ENCODE results near the gene NXPH1.

The NXPH1 gene

DNA sequence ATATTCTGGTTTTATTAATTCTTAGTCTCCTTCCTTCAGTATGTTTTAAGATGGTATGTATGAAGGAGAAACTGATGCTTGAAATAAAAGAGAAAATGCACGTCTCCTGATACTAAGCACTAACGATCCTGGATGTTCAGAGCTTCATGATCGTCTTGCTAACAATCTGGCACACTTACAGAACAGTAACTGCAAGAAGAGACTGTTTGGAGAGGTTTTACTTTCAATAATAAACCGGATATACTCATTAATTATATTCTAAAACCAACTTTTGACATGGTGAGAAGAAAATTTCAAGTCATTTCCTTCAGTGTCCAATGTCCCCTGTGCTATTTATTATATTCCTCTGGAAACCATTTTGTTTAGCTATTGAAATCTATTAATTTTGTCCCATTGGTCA, 251.0 kb downstream of the NXPH1 start:
- Histone ChIP-seq H3K4me1 (ENCODE audit: insufficient read depth, poor library complexity, severe bottlenecking) (no peaks in the 10 kb centered on the region), H3K36me3 (ENCODE audit: low read depth) (no peaks in the 10 kb centered on the region), H3K4me3 (ENCODE audit: severe bottlenecking) (no peak overlapping the region), H3K27ac (ENCODE audit: poor library complexity, severe bottlenecking) (no peak overlapping the region), H3K9me3 (ENCODE audit: severe bottlenecking) (no peaks in the 10 kb centered on the region), H3K27me3 (ENCODE audit: insufficient read depth, poor library complexity, severe bottlenecking) (no peaks in the 10 kb centered on the region)
- no peak for DNase-seq (ENCODE audit: low spot score)
- TF ChIP-seq, protein P1, sequence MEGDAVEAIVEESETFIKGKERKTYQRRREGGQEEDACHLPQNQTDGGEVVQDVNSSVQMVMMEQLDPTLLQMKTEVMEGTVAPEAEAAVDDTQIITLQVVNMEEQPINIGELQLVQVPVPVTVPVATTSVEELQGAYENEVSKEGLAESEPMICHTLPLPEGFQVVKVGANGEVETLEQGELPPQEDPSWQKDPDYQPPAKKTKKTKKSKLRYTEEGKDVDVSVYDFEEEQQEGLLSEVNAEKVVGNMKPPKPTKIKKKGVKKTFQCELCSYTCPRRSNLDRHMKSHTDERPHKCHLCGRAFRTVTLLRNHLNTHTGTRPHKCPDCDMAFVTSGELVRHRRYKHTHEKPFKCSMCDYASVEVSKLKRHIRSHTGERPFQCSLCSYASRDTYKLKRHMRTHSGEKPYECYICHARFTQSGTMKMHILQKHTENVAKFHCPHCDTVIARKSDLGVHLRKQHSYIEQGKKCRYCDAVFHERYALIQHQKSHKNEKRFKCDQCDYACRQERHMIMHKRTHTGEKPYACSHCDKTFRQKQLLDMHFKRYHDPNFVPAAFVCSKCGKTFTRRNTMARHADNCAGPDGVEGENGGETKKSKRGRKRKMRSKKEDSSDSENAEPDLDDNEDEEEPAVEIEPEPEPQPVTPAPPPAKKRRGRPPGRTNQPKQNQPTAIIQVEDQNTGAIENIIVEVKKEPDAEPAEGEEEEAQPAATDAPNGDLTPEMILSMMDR (IDR thresholded peaks at IDR 0.05; ENCODE audit: poor library complexity, severe bottlenecking), result no peak
- ATAC-seq (ENCODE audit: low read depth), result no peak

DNA sequence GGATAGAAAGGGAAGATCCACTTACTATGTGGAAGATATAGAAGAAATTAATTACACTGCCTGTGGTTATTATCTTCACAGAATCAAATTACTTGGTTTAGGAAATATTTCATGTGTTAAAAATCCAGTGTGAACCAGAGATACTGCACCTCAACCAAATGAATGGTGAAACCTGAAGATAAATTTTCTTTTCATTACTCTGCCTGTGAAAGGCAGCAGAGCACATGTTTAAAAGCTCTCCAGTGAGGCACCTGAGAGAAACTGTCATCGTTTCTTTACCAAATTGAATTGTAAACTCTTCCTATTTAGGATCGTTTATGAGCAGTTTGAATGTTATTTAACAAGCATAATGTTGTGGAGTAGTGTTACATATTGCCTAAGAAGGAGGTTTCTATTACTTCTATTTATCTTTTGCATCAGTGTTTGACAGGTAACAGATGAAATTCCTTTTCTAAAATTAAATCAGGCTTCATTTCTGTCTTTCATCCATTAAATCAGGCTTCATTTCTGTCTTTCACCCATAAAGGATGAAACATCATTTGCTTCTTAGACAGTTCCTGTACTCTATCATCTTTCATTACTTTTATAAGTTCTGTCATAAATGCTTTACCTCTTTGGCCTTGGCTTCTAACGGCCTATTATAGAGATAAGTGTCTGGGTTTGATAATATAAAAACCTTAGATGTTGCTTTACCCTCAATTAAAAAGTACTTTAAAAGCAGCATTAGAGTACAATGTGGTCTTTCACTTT, 266.6 kb downstream of the NXPH1 start:
- no peak overlapping the region for H3K4me3 ChIP-seq (ENCODE audit: severe bottlenecking)
- DNase-seq (ENCODE audit: low spot score) (no peak), ATAC-seq (ENCODE audit: low read depth) (no peak)
- no peaks in the 10 kb centered on the region for H3K36me3 ChIP-seq (ENCODE audit: low read depth)
- TF ChIP-seq, protein P1 (IDR thresholded peaks at IDR 0.05; ENCODE audit: poor library complexity, severe bottlenecking), result no peak
- no peaks in the 10 kb centered on the region for H3K9me3 ChIP-seq (ENCODE audit: severe bottlenecking)
- no peaks in the 10 kb centered on the region for H3K27me3 ChIP-seq (ENCODE audit: insufficient read depth, poor library complexity, severe bottlenecking)
- H3K4me1 ChIP-seq (ENCODE audit: insufficient read depth, poor library complexity, severe bottlenecking), result no peaks in the 10 kb centered on the region
- H3K27ac ChIP-seq (ENCODE audit: poor library complexity, severe bottlenecking), result no peak overlapping the region

DNA sequence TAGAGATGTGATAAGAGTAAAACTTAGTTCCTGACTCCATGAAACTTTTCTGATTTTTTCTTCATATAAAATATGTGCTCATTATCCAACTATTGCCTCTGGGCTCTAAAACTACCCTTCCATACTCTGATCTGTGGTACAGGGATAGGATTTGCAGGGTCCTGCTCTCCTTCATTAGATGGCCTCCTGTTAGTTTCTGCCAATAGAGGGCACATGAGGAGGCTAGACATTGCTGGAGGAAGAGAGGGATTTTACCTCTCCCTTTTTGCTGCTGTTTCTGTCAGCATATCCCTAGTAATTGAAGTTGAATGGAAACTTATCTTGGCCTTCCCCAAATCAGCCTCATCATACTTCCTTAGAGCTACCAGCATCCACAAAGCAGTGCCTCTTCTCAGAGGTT, 269.4 kb downstream of the NXPH1 start:
- Histone ChIP-seq H3K27me3 (ENCODE audit: insufficient read depth, poor library complexity, severe bottlenecking) (no peaks in the 10 kb centered on the region), H3K36me3 (ENCODE audit: low read depth) (no peaks in the 10 kb centered on the region), H3K4me1 (ENCODE audit: insufficient read depth, poor library complexity, severe bottlenecking) (no peaks in the 10 kb centered on the region), H3K27ac (ENCODE audit: poor library complexity, severe bottlenecking) (no peak overlapping the region), H3K4me3 (ENCODE audit: severe bottlenecking) (no peak overlapping the region), H3K9me3 (ENCODE audit: severe bottlenecking) (no peaks in the 10 kb centered on the region)
- DNase-seq (ENCODE audit: low spot score) (no peak), ATAC-seq (ENCODE audit: low read depth) (no peak)
- TF ChIP-seq, protein P1 (IDR thresholded peaks at IDR 0.05; ENCODE audit: poor library complexity, severe bottlenecking), result no peak

DNA sequence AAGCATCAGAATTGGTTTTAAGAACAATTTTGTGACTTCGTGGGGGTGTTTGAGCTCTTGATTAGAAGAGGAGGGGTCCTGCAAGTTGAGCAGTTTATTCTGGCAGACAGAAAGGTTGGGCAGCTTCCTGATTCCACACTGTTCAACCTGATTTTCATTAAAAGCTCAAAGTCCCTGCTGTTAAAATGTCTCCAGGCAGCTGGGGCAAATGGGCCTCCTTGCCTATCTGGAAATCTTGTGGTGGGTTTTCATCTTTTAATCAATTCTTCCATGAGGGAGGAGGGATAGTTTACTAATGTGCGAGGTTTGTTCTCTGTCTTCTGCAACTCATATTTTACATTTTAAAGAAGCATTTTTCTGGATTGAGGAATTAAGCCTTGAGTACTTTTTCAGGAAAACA, 276.7 kb downstream of the NXPH1 start:
- Histone ChIP-seq H3K27me3 (ENCODE audit: insufficient read depth, poor library complexity, severe bottlenecking) (no peaks in the 10 kb centered on the region), H3K4me1 (ENCODE audit: insufficient read depth, poor library complexity, severe bottlenecking) (no peaks in the 10 kb centered on the region), H3K4me3 (ENCODE audit: severe bottlenecking) (no peak overlapping the region), H3K36me3 (ENCODE audit: low read depth) (no peaks in the 10 kb centered on the region), H3K9me3 (ENCODE audit: severe bottlenecking) (no peaks in the 10 kb centered on the region), H3K27ac (ENCODE audit: poor library complexity, severe bottlenecking) (no peak overlapping the region)
- ATAC-seq (ENCODE audit: low read depth) (no peak), DNase-seq (ENCODE audit: low spot score) (no peak)
- TF ChIP-seq, protein P1 (IDR thresholded peaks at IDR 0.05; ENCODE audit: poor library complexity, severe bottlenecking), result no peak

DNA sequence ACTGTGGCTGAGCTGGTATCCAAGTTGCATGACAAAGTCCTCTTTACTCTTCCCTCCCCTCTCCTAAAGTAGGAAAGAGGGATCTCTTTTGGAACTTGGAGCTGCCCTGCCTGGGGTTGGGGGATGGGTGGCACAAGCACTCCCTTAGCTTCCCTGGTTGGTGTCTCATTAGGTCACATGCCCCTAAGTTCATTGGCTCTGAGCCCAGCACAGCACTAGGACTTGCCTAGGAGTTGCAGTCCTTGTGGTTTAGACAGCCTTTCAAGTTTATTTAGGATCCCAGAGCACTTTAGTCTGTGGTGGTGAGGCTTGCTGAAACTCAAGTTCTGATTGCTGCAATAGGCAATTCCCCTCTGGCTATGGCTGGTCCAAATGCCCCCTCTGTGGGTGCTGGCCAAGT, 281.4 kb downstream of the NXPH1 start:
- Histone ChIP-seq H3K9me3 (ENCODE audit: severe bottlenecking) (no peaks in the 10 kb centered on the region), H3K27me3 (ENCODE audit: insufficient read depth, poor library complexity, severe bottlenecking) (peaks cover 4% of the 10 kb centered on the region), H3K36me3 (ENCODE audit: low read depth) (no peaks in the 10 kb centered on the region), H3K27ac (ENCODE audit: poor library complexity, severe bottlenecking) (no peak overlapping the region), H3K4me1 (ENCODE audit: insufficient read depth, poor library complexity, severe bottlenecking) (no peaks in the 10 kb centered on the region), H3K4me3 (ENCODE audit: severe bottlenecking) (no peak overlapping the region)
- TF ChIP-seq, protein P1 (IDR thresholded peaks at IDR 0.05; ENCODE audit: poor library complexity, severe bottlenecking), result no peak
- DNase-seq (ENCODE audit: low spot score), result no peak
- ATAC-seq (ENCODE audit: low read depth), result no peak
